Panc1 (cell line): Measurements from ENCODE around the gene RBM47. TPM values are rescaled to one million over a fixed set of nuclear protein-coding genes. Genes with fewer than 3 reads are reported as not detected.

Source experiments
- ATAC-seq: fragments of 200-7000 bp; cut with Tn5 transposase; 2 replicates; pipeline ENCODE4 v1.9.1; 2020; ENCODE audit warnings: mild to moderate bottlenecking, moderate library complexity
- BruUV-seq: library from RNA; stranded (reverse); fragments of 400-500 nt; replicated peaks from 2 replicates; lab custom pipeline; 2021; lab: Mats Ljungman, UMichigan
- CTCF ChIA-PET: fragments of 300-600 bp; sonication (Branson Sonifier 250); formaldehyde crosslinking; loops from one replicate; lab custom pipeline; 2022; ENCODE audit warnings: antibody characterized with exemption; lab: Charles Lee
- POLR2A ChIA-PET: fragments of 300-600 bp; sonication (Branson Sonifier 250); formaldehyde crosslinking; loops from one replicate; lab custom pipeline; 2022; ENCODE audit warnings: antibody characterized with exemption; lab: Charles Lee
- DNase-seq: peaks from one replicate; pipeline ENCODE4 v3.0.0-alpha.2; 2010; ENCODE audit warnings: low read depth, low spot score
- H3K27ac ChIP-seq: 2 replicates; pipeline ENCODE4 v1.5.1; 2011; ENCODE audit warnings: mild to moderate bottlenecking, low read length, inconsistent platforms
- H3K27me3 ChIP-seq: fragments of 200-500 bp; sonication (Bioruptor generic); 2 replicates; pipeline ENCODE4 v1.6.0; 2014; ENCODE audit warnings: low read length, inconsistent platforms; ENCODE audit not compliant: control insufficient read depth, insufficient read depth
- H3K36me3 ChIP-seq: fragments of 200-500 bp; sonication (Bioruptor generic); 2 replicates; pipeline ENCODE4 v1.5.1; 2014; ENCODE audit warnings: inconsistent platforms, mild to moderate bottlenecking, low read length, moderate library complexity; ENCODE audit not compliant: control insufficient read depth, insufficient read depth
- H3K4me1 ChIP-seq: 2 replicates; pipeline ENCODE4 v1.5.1; 2011; ENCODE audit warnings: inconsistent platforms, mild to moderate bottlenecking, low read length, moderate library complexity; ENCODE audit not compliant: control insufficient read depth, insufficient read depth
- H3K4me3 ChIP-seq, 2 experiments: 2 replicates each; pipeline ENCODE4 v1.5.1; 2011 to 2012; ENCODE audit warnings: low read depth in 2 of 2, low read length in 2 of 2, mild to moderate bottlenecking in 2 of 2, inconsistent platforms in 1 of 2, moderate library complexity in 1 of 2
- H3K9me3 ChIP-seq: fragments of 200-500 bp; sonication (Bioruptor generic); 2 replicates; pipeline ENCODE4 v1.5.1; 2014; ENCODE audit warnings: low read depth, mild to moderate bottlenecking, inconsistent platforms, low read length, moderate library complexity; ENCODE audit not compliant: control insufficient read depth, insufficient read depth
- POLR2AphosphoS5 ChIP-seq: IDR thresholded peaks from 2 replicates; pipeline ENCODE4 v1.6.1; 2012; ENCODE audit warnings: mild to moderate bottlenecking, low read depth, low read length, moderate library complexity
- SIN3A ChIP-seq: IDR thresholded peaks from 2 replicates; pipeline ENCODE4 v1.6.1; 2012; ENCODE audit warnings: low read depth, mild to moderate bottlenecking, low read length, moderate library complexity, borderline replicate concordance; ENCODE audit not compliant: insufficient read depth
- TCF7L2 ChIP-seq: IDR thresholded peaks from 2 replicates; pipeline ENCODE4 v1.6.1; 2011; ENCODE audit warnings: mild to moderate bottlenecking, low read depth, low read length, inconsistent platforms
- in situ Hi-C: cut with HindIII; loops from 2 replicates; pipeline ENCODE4 v1.10.0; 2016; ENCODE audit warnings: low sequenced_read_pairs, low pct_unique_long_range_greater_than_20kb
- intact Hi-C: fragments of 100-400 bp; cut with micrococcal nuclease; formaldehyde crosslinking; loops from one replicate; pipeline ENCODE4 v1.10.0; 2022; ENCODE audit not compliant: unreplicated experiment
- total RNA-seq: library from RNA; stranded (reverse); gene quantifications from one replicate; pipeline ENCODE4 v1.2.1, GENCODE V29; 2021; ENCODE audit not compliant: unreplicated experiment
- TF ChIP-seq, protein P1 (sequence below), 2 experiments: IDR thresholded peaks; 2 replicates each; pipeline ENCODE4 v1.6.1; 2011 to 2012; ENCODE audit warnings: low read depth in 2 of 2, control low read depth in 1 of 2, low read length in 1 of 2, mild to moderate bottlenecking in 1 of 2, moderate library complexity in 1 of 2; ENCODE audit not compliant: insufficient read depth in 1 of 2
- TF ChIP-seq, protein P2 (sequence below): fragments of 450-650 bp; IDR thresholded peaks from 2 replicates; pipeline ENCODE4 v1.5.1; 2017; ENCODE audit warnings: mild to moderate bottlenecking

Gene RBM47
- total RNA-seq, 1 experiment from 2014 or later: 2.0 TPM

GRCh38 chr4:40506492-40506891, 123.2 kb downstream of the RBM47 start:
- H3K27me3 ChIP-seq: no peaks in the 10 kb centered on the region
- H3K4me1 ChIP-seq: no peaks in the 10 kb centered on the region
- ChIA-PET CTCF (no interaction called here), POLR2A (no interaction called here)
- intact Hi-C loops (no loop called here), in situ Hi-C loops (no loop called here)
- H3K9me3 ChIP-seq: no peaks in the 10 kb centered on the region
- DNase-seq (no peak), ATAC-seq (no peak)
- H3K36me3 ChIP-seq: no peaks in the 10 kb centered on the region
- H3K27ac ChIP-seq: no peak overlapping the region
- TF ChIP-seq POLR2AphosphoS5 (no peak), SIN3A (no peak)
- TF ChIP-seq, protein P1, sequence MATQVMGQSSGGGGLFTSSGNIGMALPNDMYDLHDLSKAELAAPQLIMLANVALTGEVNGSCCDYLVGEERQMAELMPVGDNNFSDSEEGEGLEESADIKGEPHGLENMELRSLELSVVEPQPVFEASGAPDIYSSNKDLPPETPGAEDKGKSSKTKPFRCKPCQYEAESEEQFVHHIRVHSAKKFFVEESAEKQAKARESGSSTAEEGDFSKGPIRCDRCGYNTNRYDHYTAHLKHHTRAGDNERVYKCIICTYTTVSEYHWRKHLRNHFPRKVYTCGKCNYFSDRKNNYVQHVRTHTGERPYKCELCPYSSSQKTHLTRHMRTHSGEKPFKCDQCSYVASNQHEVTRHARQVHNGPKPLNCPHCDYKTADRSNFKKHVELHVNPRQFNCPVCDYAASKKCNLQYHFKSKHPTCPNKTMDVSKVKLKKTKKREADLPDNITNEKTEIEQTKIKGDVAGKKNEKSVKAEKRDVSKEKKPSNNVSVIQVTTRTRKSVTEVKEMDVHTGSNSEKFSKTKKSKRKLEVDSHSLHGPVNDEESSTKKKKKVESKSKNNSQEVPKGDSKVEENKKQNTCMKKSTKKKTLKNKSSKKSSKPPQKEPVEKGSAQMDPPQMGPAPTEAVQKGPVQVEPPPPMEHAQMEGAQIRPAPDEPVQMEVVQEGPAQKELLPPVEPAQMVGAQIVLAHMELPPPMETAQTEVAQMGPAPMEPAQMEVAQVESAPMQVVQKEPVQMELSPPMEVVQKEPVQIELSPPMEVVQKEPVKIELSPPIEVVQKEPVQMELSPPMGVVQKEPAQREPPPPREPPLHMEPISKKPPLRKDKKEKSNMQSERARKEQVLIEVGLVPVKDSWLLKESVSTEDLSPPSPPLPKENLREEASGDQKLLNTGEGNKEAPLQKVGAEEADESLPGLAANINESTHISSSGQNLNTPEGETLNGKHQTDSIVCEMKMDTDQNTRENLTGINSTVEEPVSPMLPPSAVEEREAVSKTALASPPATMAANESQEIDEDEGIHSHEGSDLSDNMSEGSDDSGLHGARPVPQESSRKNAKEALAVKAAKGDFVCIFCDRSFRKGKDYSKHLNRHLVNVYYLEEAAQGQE (IDR thresholded peaks at IDR 0.05; ENCODE audit: insufficient read depth in 1 of 2, low read depth in 2 of 2, low read length in 1 of 2): no peak
- TF ChIP-seq, protein P2, sequence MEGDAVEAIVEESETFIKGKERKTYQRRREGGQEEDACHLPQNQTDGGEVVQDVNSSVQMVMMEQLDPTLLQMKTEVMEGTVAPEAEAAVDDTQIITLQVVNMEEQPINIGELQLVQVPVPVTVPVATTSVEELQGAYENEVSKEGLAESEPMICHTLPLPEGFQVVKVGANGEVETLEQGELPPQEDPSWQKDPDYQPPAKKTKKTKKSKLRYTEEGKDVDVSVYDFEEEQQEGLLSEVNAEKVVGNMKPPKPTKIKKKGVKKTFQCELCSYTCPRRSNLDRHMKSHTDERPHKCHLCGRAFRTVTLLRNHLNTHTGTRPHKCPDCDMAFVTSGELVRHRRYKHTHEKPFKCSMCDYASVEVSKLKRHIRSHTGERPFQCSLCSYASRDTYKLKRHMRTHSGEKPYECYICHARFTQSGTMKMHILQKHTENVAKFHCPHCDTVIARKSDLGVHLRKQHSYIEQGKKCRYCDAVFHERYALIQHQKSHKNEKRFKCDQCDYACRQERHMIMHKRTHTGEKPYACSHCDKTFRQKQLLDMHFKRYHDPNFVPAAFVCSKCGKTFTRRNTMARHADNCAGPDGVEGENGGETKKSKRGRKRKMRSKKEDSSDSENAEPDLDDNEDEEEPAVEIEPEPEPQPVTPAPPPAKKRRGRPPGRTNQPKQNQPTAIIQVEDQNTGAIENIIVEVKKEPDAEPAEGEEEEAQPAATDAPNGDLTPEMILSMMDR: no peak
- H3K4me3 ChIP-seq: no peak overlapping the region
- no TSS peak for BruUV-seq

DNA sequence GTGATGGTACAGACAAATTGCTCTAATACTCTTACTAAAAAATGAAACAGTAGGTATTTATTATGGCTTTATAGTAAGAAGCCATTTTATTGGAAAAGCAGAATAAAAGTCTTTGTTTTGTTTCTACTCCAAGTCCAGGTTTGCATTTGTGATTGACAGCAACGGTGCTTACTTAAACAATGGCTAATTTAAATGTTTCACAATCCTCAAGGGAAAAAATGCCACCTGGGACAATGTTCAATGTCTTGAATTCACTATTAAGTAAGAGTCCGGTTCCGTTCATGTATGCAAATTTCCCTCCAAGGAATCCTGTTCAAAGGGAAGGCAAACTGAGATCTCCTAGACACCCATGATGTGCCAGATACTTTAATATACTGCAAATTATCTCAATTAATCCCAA, 123.6 kb downstream of the RBM47 start:
- Histone ChIP-seq H3K4me3 (no peak overlapping the region), H3K4me1 (no peaks in the 10 kb centered on the region), H3K36me3 (no peaks in the 10 kb centered on the region), H3K27me3 (no peaks in the 10 kb centered on the region), H3K9me3 (no peaks in the 10 kb centered on the region), H3K27ac (no peak overlapping the region)
- intact Hi-C loops: no loop called here
- TF ChIP-seq, protein P1 (IDR thresholded peaks at IDR 0.05; ENCODE audit: insufficient read depth in 1 of 2, low read depth in 2 of 2, low read length in 1 of 2): no peak
- TF ChIP-seq SIN3A: no peak
- no peak for TF ChIP-seq TCF7L2
- TF ChIP-seq, protein P2: no peak
- TF ChIP-seq POLR2AphosphoS5: no peak
- DNase-seq: no peak
- POLR2A ChIA-PET: no interaction called here
- BruUV-seq: no TSS peak
- no peak for ATAC-seq
- CTCF ChIA-PET: no interaction called here
- in situ Hi-C loops: no loop called here
